ENCODE results near the gene TP73. TPM values are rescaled to one million over a fixed set of nuclear protein-coding genes. Genes with fewer than 3 reads are reported as not detected.
A peak's percentile ranks its signal among the peaks of the same experiment; 100 is the strongest.

Gene TP73
- total RNA-seq, 2 donors from 2014 or later: 1.5 to 5.7 TPM

DNA sequence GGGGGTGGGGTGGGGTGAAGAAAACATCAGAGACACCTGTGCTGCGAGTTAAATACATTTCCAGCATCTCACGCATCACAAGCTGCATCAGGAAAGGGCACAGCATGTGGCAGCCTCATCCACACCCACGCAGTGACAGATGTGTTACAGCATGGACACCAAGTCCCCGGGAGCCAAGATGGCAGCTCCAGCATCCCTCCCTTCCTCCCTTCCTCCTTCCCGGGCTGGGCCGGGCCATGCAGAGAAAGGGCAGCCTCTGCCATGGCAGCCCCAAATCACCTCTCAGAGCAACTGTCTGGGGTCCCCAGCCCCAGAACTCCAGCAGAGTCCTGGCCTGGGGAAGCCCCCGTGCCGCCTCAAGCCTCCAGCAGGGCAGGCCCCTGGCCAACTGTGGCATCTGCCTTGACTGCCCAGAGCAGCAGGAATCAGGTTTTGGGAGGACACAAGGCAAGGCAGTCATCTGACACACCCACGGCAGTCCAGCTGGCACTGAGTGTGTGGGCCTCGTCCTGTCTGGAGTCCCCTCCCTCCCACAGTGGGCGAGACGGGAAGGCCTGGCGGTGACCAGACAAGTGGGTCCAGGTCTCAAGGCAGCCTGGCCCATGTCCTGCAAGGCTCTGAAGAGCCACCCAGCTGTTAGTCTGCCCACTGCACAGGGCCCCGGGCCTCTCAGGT lies 126.4 kb downstream of the TP73 start:
- Mint-ChIP-seq H3K27ac (no peak overlapping the region), H3K4me1 (ENCODE audit: low read depth in 2 of 2) (peaks cover 0 to 3% of the 10 kb centered on the region in 2 donors), H3K9me3 (no peaks in the 10 kb centered on the region), H3K27me3 (no peaks in the 10 kb centered on the region), H3K36me3 (peaks cover 8% of the 10 kb centered on the region), H3K4me3 (no peak overlapping the region)
- DNase-seq (ENCODE audit: low spot score) (peak; percentile 48), ATAC-seq (no peak)

DNA sequence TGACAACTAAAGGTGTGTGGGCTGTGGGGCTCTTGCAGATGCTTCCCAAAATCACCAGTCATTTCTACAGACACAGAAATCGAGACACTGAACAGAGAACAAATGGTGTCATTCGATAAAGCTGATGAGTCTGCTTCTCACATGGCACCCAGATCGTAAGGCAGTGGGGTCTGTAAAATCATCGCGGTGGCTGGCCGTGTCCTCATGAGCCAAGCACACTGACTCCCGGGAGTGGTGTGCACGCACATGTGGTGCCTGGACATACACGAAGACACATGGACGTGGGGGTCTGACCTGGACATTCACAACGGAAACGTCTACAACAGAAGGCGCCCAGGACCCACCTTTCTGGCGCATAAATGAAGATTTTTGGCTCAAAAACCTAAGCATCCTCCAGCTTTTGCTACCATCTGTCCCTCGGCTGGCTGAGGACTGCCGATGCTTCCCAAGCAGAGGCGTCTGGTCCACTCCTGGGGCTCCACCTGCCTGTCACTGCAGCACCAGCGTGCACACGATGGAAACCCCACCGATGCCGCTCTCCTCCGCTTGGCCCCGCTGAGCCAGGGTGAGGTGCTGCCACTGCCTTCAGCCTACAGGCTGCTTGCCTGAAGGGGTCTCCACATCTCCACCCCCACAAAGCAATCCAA lies 127.1 kb downstream of the TP73 start:
- Mint-ChIP-seq H3K36me3 (peaks cover 8% of the 10 kb centered on the region), H3K27ac (no peak overlapping the region), H3K9me3 (no peaks in the 10 kb centered on the region), H3K4me1 (ENCODE audit: low read depth in 2 of 2) (peaks cover 0 to 3% of the 10 kb centered on the region in 2 donors), H3K27me3 (no peaks in the 10 kb centered on the region), H3K4me3 (no peak overlapping the region)
- ATAC-seq: no peak
- no peak for DNase-seq (ENCODE audit: low spot score)

DNA sequence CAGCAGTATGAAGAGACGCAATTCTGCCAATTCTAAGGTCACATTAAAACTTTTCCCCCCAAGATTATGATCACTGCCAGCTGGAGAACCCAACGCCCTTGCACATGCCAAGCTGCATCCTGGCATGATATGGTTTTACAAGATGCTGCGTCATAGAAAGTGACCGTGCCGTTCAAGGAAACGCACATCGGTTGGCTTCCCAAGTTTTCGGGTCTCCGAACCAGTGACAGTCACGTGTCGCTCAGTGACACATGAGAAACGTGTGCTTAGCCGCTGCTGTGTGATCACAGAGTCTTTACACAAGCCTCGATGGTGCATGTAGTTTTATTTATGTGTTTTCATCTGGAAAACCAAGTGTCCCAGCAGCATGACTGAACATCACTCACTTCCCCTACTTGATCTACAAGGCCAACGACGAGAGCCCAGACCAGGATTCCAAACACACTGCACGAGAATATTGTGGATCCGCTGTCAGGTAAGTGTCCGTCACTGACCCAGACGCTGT lies 127.6 kb downstream of the TP73 start:
- H3K36me3 Mint-ChIP-seq: peaks cover 8% of the 10 kb centered on the region
- no peaks in the 10 kb centered on the region for H3K9me3 Mint-ChIP-seq
- H3K27me3 Mint-ChIP-seq: no peaks in the 10 kb centered on the region
- ATAC-seq: no peak
- no peak for DNase-seq (ENCODE audit: low spot score)
- peaks cover 0 to 3% of the 10 kb centered on the region in 2 donors for H3K4me1 Mint-ChIP-seq (ENCODE audit: low read depth in 2 of 2)
- H3K4me3 Mint-ChIP-seq: no peak overlapping the region
- peak overlapping the region in 1 of 2 donors; percentile 29 for H3K27ac Mint-ChIP-seq

DNA sequence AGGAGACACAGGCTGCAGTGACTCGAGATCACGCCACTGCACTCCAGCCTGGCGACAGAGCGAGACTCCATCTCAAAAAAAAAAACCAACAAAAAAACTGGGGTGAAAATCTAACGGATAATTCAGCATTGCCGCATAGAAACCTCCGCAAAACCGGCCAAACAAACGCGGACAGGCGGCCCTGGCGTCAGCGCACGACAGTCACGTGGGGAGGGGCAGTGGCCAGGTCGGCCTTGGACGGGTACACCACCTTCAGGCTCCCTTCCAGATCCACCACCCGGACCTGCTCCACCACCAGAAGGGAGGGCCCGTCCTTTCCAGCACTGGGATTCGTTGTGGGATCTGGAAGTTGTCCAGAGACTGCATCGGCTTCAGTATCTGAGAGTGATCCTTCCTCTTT lies 128.6 kb downstream of the TP73 start:
- Mint-ChIP-seq H3K27ac (no peak overlapping the region), H3K4me1 (ENCODE audit: low read depth in 2 of 2) (peaks cover 0 to under 1% of the 10 kb centered on the region in 2 donors), H3K36me3 (peaks cover 12% of the 10 kb centered on the region)

DNA sequence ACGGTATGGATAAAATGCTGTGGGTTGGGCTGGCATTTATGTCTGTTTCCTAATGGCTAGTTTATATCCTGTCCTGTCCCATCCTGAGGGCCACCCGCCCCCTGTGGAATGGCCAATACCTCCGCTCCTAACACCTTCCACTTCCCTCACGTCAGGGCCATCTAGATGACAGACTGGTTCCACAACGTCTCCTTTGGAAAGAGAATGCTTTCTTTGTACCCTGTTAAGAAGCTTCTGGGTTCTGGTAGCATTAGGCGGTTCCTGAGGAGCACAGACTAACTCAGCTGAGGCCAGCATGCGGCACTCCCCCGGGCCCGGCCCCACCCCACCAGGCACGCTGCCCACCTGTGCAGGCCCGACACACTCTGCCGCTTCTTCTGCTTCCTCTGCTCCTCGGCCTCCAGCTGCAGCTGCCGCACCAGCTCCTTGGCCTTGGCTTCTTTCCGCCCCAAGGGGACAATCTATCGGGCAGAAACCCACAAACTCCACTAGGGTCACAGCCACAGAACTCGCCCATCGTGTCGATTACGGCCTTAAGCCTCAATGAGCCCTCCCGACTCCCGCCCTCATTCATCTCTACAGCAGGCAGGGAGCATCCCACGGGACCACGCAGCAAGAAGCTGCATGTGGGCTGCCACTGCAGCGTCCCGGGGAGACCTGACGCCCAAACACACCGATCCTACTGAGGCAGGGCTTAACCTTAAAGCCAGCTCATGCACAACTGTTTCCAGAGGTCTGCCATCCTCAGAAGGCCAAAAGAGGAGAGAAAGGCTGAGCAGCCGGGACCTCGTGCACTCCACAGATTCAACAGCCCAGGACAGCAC lies 131.5 kb downstream of the TP73 start:
- ATAC-seq (no peak), DNase-seq (ENCODE audit: low spot score) (no peak)
- H3K27ac Mint-ChIP-seq: no peak overlapping the region
- peaks cover 12% of the 10 kb centered on the region for H3K36me3 Mint-ChIP-seq
- no peaks in the 10 kb centered on the region for H3K27me3 Mint-ChIP-seq
- peaks cover 14 to 20% of the 10 kb centered on the region in 2 donors for H3K4me1 Mint-ChIP-seq (ENCODE audit: low read depth in 2 of 2)
- H3K4me3 Mint-ChIP-seq: no peak overlapping the region
- no peaks in the 10 kb centered on the region for H3K9me3 Mint-ChIP-seq

More for the DNA sequence above, 128.6 kb downstream of the TP73 start:
- Mint-ChIP-seq H3K27me3 (no peaks in the 10 kb centered on the region), H3K9me3 (no peaks in the 10 kb centered on the region), H3K4me3 (no peak overlapping the region)
- ATAC-seq (no peak), DNase-seq (ENCODE audit: low spot score) (no peak)

DNA sequence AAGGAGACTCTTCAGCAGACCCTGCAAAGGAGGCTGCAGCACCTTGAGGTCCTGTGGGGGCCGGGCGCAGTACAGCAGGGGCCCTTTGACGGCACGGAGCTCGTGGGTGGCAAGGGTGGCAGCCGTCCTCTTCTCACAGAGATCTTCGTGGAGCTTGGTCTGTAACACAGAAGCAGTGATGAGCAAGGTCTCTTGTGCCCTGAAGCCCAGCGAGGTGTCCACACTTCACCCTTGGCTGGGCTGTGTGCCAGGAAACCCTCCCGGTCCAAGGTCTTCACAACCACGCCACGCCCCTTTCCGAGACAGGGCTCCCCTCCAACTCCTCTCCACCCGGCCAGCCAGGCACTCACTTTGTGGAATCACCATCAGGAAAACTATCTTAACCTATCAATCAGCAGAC lies 132.7 kb downstream of the TP73 start:
- Mint-ChIP-seq H3K9me3 (no peaks in the 10 kb centered on the region), H3K4me3 (no peak overlapping the region), H3K27me3 (no peaks in the 10 kb centered on the region), H3K36me3 (peaks cover 8% of the 10 kb centered on the region), H3K27ac (no peak overlapping the region), H3K4me1 (ENCODE audit: low read depth in 2 of 2) (peaks cover 19 to 20% of the 10 kb centered on the region in 2 donors)
- DNase-seq (ENCODE audit: low spot score): no peak
- ATAC-seq: no peak

DNA sequence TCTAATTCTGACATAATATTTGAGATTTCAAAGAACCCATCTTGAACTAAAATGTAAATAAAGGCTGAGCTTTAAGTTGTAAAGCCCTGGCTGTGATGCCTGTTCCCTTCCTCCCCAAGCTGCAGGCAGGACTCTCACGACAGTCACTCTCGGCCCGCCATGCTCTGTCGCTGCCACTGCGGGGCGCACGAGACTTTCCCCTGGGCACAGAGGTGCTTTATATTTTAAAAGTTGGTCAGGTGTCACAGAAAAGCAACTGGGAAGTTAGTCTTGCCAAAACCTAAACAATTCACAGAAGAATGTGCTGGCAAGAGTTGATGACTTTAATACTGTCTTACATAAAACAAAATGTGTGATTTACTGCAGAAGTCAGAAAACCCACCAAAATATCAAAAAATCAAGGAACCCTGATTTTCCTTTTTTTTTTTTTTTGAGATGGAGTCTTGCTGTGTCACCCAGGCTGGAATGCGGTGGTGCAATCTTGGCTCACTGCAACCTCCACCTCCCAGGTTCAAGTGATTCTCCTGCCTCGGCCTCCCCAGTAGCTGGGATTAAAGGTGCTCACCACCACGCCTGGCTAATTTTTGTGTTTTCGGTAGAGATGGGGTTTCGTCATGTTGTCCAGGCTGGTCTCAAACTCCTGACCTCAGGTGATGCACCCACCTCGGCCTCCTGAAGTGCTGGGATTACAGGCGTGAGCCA lies 133.3 kb downstream of the TP73 start:
- DNase-seq (ENCODE audit: low spot score) (no peak), ATAC-seq (no peak)
- Mint-ChIP-seq H3K4me3 (no peak overlapping the region), H3K9me3 (no peaks in the 10 kb centered on the region), H3K27me3 (no peaks in the 10 kb centered on the region), H3K36me3 (peaks cover 5% of the 10 kb centered on the region), H3K27ac (no peak overlapping the region), H3K4me1 (ENCODE audit: low read depth in 2 of 2) (peaks cover 19 to 20% of the 10 kb centered on the region in 2 donors)

Other genes with a start within 250 kb of the TP73 start
- gene ARHGEF16, start 197.9 kb upstream of the TP73 start, total RNA-seq: not detected
- gene MEGF6, start 41.0 kb upstream of the TP73 start, total RNA-seq: 1 to 10 TPM in 1 of 2 donors, under 1 TPM in 1; 0.36 to 1.6 TPM
- 10 to 100 TPM; 11.9 to 18.4 TPM for gene TPRG1L, start 27.5 kb upstream of the TP73 start, total RNA-seq
- gene WRAP73, start 2.4 kb upstream of the TP73 start, total RNA-seq: 10 to 100 TPM; 27.6 to 51.3 TPM
- gene CCDC27, start 99.9 kb downstream of the TP73 start, total RNA-seq: not detected
- not detected for gene SMIM1, start 120.2 kb downstream of the TP73 start, total RNA-seq
- gene LRRC47, start 144.0 kb downstream of the TP73 start, total RNA-seq: 10 to 100 TPM; 46.4 to 54.1 TPM
- 10 to 100 TPM; 46.6 to 59.4 TPM for gene CEP104, start 204.7 kb downstream of the TP73 start, total RNA-seq
- 10 to 100 TPM; 13.3 to 19.4 TPM for gene DFFB, start 205.0 kb downstream of the TP73 start, total RNA-seq
- 10 to 100 TPM; 31.0 to 34.6 TPM for gene C1orf174, start 247.8 kb downstream of the TP73 start, total RNA-seq